Body of pancreas (tissue), 4 donors: ENCODE measurements around the gene ARF3. TPM values are rescaled to one million over a fixed set of nuclear protein-coding genes. Genes with fewer than 3 reads are reported as not detected.

Experiments used
- ATAC-seq: fragments of 150-250 bp; one replicate; pipeline ENCODE4 v1.9.1; 2016
- DNase-seq, 4 donors: peaks; one replicate each; pipeline ENCODE4 v3.0.0-alpha.2; 2019
- H3K27ac ChIP-seq, 4 donors: fragments of 200-600 bp; sonication (generic); 1 replicate in 3 of 4; 2 replicates in 1 of 4; pipeline versions ENCODE4 v1.5.1 to v1.6.1; 2016 to 2019; ENCODE audit warnings: mild to moderate bottlenecking in 1 of 4, mixed read lengths in 1 of 4, moderate library complexity in 1 of 4
- H3K27me3 ChIP-seq, 2 donors: fragments of 200-600 bp; sonication (generic); one replicate each; pipeline ENCODE4 v1.6.0; 2016; ENCODE audit warnings: mild to moderate bottlenecking in 1 of 2
- H3K36me3 ChIP-seq, 2 donors: fragments of 200-600 bp; sonication (generic); replicated peaks in 1 of 2; 2 replicates each; pipeline ENCODE4 v1.5.1; 2016; ENCODE audit warnings: low read depth in 2 of 2; ENCODE audit not compliant: insufficient read depth in 1 of 2
- H3K4me1 ChIP-seq: fragments of 200-600 bp; sonication (generic); one replicate; pipeline ENCODE4 v1.6.0; 2016
- H3K4me3 ChIP-seq, 2 donors: fragments of 200-600 bp; sonication (generic); 1 replicate in 1 of 2; 2 replicates in 1 of 2; pipeline ENCODE4 v1.5.1; 2016 to 2019
- H3K9me3 ChIP-seq, 3 donors: fragments of 200-600 bp; sonication (generic); 1 replicate in 2 of 3; 2 replicates in 1 of 3; pipeline ENCODE4 v1.5.1; 2016
- POLR2A ChIP-seq, 3 donors: fragments of 450-650 bp; IDR thresholded peaks; one replicate each; pipeline ENCODE4 v1.6.1; 2016; ENCODE audit warnings: antibody characterized with exemption in 3 of 3, mild to moderate bottlenecking in 2 of 3
- WGBS, 2 donors: methylation state at CpG; one replicate each; pipeline ENCODE4 v1.1.5; 2017; 5-methylcytosine and 5-hydroxymethylcytosine counted together
- intact Hi-C: fragments of 100-400 bp; cut with DNase I; formaldehyde crosslinking; loops from one replicate; pipeline ENCODE4 v1.15.1; 2023
- total RNA-seq, 2 donors: library from RNA; depleted of rRNA; stranded (reverse); fragments of >200 nt; gene quantifications; one replicate each; pipeline ENCODE4 v1.1.0, GENCODE V29; 2016
- TF ChIP-seq, protein P1 (sequence below), 7 experiments: fragments of 450-650 bp in 4 of 7; fragments of 200-600 bp in 3 of 7; sonication (generic) in 3 of 7; IDR thresholded peaks; one replicate each; pipeline ENCODE4 v1.5.1; 2016 to 2019; ENCODE audit warnings: antibody characterized with exemption in 7 of 7

Gene ARF3
- total RNA-seq, 2 donors from 2014 or later = 22.3 to 24.1 TPM

- no peak overlapping the region for H3K4me3 ChIP-seq
- intact Hi-C loops = no loop called here
- peak; percentile 3 for ATAC-seq
These were observed 21.7 kb upstream of the ARF3 start for GRCh38 chr12:48978741-48979601.

GRCh38 chr12:48978291-48978740, 21.0 kb upstream of the ARF3 start, which contains the start of gene WNT1:
WNT1 (plus strand) TSS chr12:48978322; CDS start chr12:48978651, 329 bp downstream.
- peak; percentile 32 for ATAC-seq
- intact Hi-C loops = no loop called here
- WGBS, 2 donors = 1% methylated on average over 41 of the region's 45 CpGs; no CpG with 5 or more reads in 1 of the 2 donors
- no peak within 1 kb of the TSS for H3K4me3 ChIP-seq
- H3K9me3 ChIP-seq = no peaks in the 10 kb centered on the region
- peak in 1 of 4 donors; percentile 38 for DNase-seq
- TF ChIP-seq, protein P1, sequence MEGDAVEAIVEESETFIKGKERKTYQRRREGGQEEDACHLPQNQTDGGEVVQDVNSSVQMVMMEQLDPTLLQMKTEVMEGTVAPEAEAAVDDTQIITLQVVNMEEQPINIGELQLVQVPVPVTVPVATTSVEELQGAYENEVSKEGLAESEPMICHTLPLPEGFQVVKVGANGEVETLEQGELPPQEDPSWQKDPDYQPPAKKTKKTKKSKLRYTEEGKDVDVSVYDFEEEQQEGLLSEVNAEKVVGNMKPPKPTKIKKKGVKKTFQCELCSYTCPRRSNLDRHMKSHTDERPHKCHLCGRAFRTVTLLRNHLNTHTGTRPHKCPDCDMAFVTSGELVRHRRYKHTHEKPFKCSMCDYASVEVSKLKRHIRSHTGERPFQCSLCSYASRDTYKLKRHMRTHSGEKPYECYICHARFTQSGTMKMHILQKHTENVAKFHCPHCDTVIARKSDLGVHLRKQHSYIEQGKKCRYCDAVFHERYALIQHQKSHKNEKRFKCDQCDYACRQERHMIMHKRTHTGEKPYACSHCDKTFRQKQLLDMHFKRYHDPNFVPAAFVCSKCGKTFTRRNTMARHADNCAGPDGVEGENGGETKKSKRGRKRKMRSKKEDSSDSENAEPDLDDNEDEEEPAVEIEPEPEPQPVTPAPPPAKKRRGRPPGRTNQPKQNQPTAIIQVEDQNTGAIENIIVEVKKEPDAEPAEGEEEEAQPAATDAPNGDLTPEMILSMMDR (IDR thresholded peaks at IDR 0.05) = no peak
- no peak for TF ChIP-seq POLR2A (IDR thresholded peaks at IDR 0.05)
- H3K4me1 ChIP-seq = peaks cover 43% of the 10 kb centered on the region
- H3K36me3 ChIP-seq = no peaks in the 10 kb centered on the region
- peaks cover 0 to 43% of the 10 kb centered on the region in 2 donors for H3K27me3 ChIP-seq
- no peak within 1 kb of the TSS for H3K27ac ChIP-seq

More at GRCh38 chr12:48978741-48979601, 21.7 kb upstream of the ARF3 start:
- Histone ChIP-seq H3K27ac (no peak overlapping the region), H3K9me3 (no peaks in the 10 kb centered on the region), H3K4me1 (peaks cover 43% of the 10 kb centered on the region), H3K36me3 (no peaks in the 10 kb centered on the region), H3K27me3 (peaks cover 0 to 43% of the 10 kb centered on the region in 2 donors)
- no peak for DNase-seq
- 4 to 5% methylated on average over 15 to 45 of the region's 45 CpGs for WGBS, 2 donors
- TF ChIP-seq, protein P1 (IDR thresholded peaks at IDR 0.05) = no peak
- TF ChIP-seq POLR2A (IDR thresholded peaks at IDR 0.05) = no peak

DNA sequence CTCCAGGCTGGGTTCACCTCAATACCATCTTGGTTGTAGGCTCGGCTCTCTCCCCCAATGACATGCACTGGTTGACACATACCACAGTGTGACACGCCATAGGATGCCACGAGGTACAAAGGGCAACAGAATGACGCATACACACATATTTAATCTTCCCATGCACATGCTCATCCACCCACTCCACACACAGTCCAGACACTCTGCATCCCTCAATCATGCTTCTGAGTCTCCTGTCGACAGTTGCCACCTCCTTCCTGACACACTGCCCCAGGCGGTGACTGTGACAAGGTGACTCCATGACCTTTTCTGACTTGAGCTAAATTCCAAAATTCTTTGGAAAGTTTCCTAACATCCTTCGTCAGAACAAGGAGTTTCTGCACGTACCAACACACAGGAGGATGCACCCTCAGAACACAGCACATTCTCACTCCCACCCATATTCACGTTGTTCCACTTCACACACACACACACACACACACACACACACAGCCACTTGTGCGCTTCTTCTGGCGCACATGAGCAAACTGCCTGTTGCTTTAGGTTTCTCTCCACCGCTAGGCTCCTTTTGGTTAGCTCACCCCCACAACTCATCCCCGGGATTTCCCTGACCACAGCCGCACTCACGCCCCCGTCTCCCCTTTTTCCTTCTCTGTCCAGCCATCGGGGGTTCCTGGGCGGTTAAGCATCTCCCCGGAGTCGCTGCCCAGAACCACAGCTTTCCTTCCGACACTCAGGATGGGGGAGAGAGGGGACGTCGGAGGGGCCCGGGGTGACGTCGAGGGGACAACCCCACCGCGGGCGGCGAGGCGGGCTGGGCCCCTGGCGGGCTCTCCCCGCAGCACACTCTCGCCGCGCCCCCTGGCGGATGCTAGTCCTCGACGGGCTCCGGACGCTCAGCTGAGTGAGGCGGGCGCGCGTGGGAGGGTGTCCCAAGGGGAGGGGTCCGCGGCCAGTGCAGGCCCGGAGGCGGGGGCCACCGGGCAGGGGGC, 20.3 kb upstream of the ARF3 start:
- Histone ChIP-seq H3K27me3 (peaks cover 0 to 47% of the 10 kb centered on the region in 2 donors), H3K36me3 (no peaks in the 10 kb centered on the region), H3K4me3 (no peak overlapping the region), H3K27ac (no peak overlapping the region), H3K9me3 (no peaks in the 10 kb centered on the region), H3K4me1 (peaks cover 43% of the 10 kb centered on the region)
- 11 to 34% methylated on average over 18 to 41 of the region's 50 CpGs for WGBS, 2 donors
- peak in 3 of 4 donors; percentile 52 to 62 (median 61) for DNase-seq
- TF ChIP-seq, protein P1 (IDR thresholded peaks at IDR 0.05) = peak; percentile 57 to 78 (median 69)
- no peak for TF ChIP-seq POLR2A (IDR thresholded peaks at IDR 0.05)
- ATAC-seq = peak; percentile 49
- intact Hi-C loops = no loop called here

GRCh38 chr12:48973941-48974673, 16.8 kb upstream of the ARF3 start:
- Histone ChIP-seq H3K9me3 (no peaks in the 10 kb centered on the region), H3K27me3 (peaks cover 0 to 45% of the 10 kb centered on the region in 2 donors), H3K27ac (no peak overlapping the region), H3K36me3 (no peaks in the 10 kb centered on the region), H3K4me1 (peaks cover 39% of the 10 kb centered on the region), H3K4me3 (no peak overlapping the region)
- peak; percentile 54 for ATAC-seq
- DNase-seq = peak; percentile 43 to 66 (median 50)
- WGBS, 2 donors = 13 to 25% methylated on average over 16 to 19 of the region's 19 CpGs
- TF ChIP-seq, protein P1 (IDR thresholded peaks at IDR 0.05) = peak; percentile 45 to 61 (median 54)
- no peak for TF ChIP-seq POLR2A (IDR thresholded peaks at IDR 0.05)
- intact Hi-C loops = no loop called here
